Parathyroid adenoma (tissue), 2 donors: ENCODE results near the gene LCN15.
"Not testable (repeated sequence)": the region's sequence is repeated elsewhere in the genome, so short reads cannot be mapped to it uniquely, and the experiment has no call there.

ENCODE experiments used
- H2AFZ ChIP-seq: fragments of 300-600 bp; sonication (generic); one replicate; pipeline ENCODE4 v1.7.0; 2017; ENCODE audit warnings: antibody characterized with exemption, mild to moderate bottlenecking
- H3K27ac ChIP-seq: fragments of 300-600 bp; sonication (generic); one replicate; pipeline ENCODE4 v1.7.0; 2017
- H3K27me3 ChIP-seq: fragments of 300-600 bp; sonication (generic); one replicate; pipeline ENCODE4 v1.7.0; 2017; ENCODE audit warnings: low read length; ENCODE audit not compliant: control insufficient read depth, insufficient read depth
- H3K36me3 ChIP-seq: fragments of 300-600 bp; sonication (generic); one replicate; pipeline ENCODE4 v1.7.0; 2017; ENCODE audit warnings: low read length; ENCODE audit not compliant: control insufficient read depth, insufficient read depth
- H3K4me1 ChIP-seq: fragments of 300-600 bp; sonication (generic); one replicate; pipeline ENCODE4 v1.7.0; 2017; ENCODE audit warnings: control low read depth
- H3K4me2 ChIP-seq: fragments of 300-600 bp; sonication (generic); one replicate; pipeline ENCODE4 v1.7.0; 2017; ENCODE audit warnings: low read length
- H3K4me3 ChIP-seq: fragments of 300-600 bp; sonication (generic); one replicate; pipeline ENCODE4 v1.7.0; 2017; ENCODE audit warnings: low read depth, low read length
- H3K79me2 ChIP-seq: fragments of 300-600 bp; sonication (generic); one replicate; pipeline ENCODE4 v1.7.0; 2017; ENCODE audit warnings: control low read depth
- H3K9ac ChIP-seq: fragments of 300-600 bp; sonication (generic); one replicate; pipeline ENCODE4 v1.7.0; 2017; ENCODE audit warnings: mild to moderate bottlenecking
- H3K9me3 ChIP-seq: fragments of 300-600 bp; sonication (generic); one replicate; pipeline ENCODE4 v1.7.0; 2017; ENCODE audit warnings: low read length; ENCODE audit not compliant: control insufficient read depth
- TF ChIP-seq, protein P1 (sequence below): fragments of 300-600 bp; sonication (generic); IDR thresholded peaks from one replicate; pipeline ENCODE4 v1.7.0; 2017; ENCODE audit warnings: antibody characterized with exemption, mild to moderate bottlenecking
- donor health status: primary hyperparathyroidism.

Gene LCN15

GRCh38 chr9:136799079-136799853 is 34.9 kb upstream of the LCN15 start:
- peak overlapping the region; percentile 86 for H3K4me2 ChIP-seq
- no peaks in the 10 kb centered on the region for H3K36me3 ChIP-seq
- H3K27me3 ChIP-seq = no peaks in the 10 kb centered on the region
- H3K9me3 ChIP-seq = no peaks in the 10 kb centered on the region
- H3K9ac ChIP-seq = no peak overlapping the region
- H2AFZ ChIP-seq = peak overlapping the region; percentile 22
- no peaks in the 10 kb centered on the region for H3K79me2 ChIP-seq
- peak overlapping the region; percentile 64 for H3K4me3 ChIP-seq
- H3K27ac ChIP-seq = no peak overlapping the region
- TF ChIP-seq, protein P1, sequence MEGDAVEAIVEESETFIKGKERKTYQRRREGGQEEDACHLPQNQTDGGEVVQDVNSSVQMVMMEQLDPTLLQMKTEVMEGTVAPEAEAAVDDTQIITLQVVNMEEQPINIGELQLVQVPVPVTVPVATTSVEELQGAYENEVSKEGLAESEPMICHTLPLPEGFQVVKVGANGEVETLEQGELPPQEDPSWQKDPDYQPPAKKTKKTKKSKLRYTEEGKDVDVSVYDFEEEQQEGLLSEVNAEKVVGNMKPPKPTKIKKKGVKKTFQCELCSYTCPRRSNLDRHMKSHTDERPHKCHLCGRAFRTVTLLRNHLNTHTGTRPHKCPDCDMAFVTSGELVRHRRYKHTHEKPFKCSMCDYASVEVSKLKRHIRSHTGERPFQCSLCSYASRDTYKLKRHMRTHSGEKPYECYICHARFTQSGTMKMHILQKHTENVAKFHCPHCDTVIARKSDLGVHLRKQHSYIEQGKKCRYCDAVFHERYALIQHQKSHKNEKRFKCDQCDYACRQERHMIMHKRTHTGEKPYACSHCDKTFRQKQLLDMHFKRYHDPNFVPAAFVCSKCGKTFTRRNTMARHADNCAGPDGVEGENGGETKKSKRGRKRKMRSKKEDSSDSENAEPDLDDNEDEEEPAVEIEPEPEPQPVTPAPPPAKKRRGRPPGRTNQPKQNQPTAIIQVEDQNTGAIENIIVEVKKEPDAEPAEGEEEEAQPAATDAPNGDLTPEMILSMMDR = no peak
- H3K4me1 ChIP-seq = no peaks in the 10 kb centered on the region

DNA sequence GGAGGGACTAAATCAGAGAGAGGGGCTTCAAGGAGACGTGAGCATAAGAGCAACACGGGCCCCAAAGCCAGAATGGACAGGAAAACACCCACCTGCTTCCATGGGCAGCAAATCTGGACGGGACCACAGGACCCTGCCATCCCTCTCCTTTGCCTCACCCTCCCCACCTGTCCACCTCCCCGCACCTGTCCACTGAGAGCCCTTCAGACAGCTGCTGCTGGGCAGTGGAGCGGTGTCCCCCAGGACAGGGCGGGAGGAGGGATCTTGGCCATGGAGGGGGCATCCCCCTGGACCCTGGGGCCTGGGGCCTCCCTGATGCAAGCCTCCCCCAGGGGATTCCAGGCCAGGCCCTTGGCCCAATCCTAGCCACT is 34.4 kb upstream of the LCN15 start:
- Histone ChIP-seq H3K9ac (no peak overlapping the region), H3K4me1 (no peaks in the 10 kb centered on the region), H2AFZ (no peak overlapping the region), H3K27ac (no peak overlapping the region), H3K36me3 (no peaks in the 10 kb centered on the region), H3K27me3 (no peaks in the 10 kb centered on the region), H3K4me3 (no peak overlapping the region), H3K9me3 (no peaks in the 10 kb centered on the region), H3K4me2 (peak overlapping the region; percentile 86), H3K79me2 (no peaks in the 10 kb centered on the region)
- TF ChIP-seq, protein P1 = no peak

GRCh38 chr9:136796775-136797347 is 32.5 kb upstream of the LCN15 start:
- H3K27me3 ChIP-seq, H2AFZ ChIP-seq, H3K4me3 ChIP-seq, H3K36me3 ChIP-seq, H3K79me2 ChIP-seq, H3K27ac ChIP-seq, H3K4me1 ChIP-seq, H3K9ac ChIP-seq, H3K4me2 ChIP-seq, H3K9me3 ChIP-seq: not testable (repeated sequence)

GRCh38 chr9:136796238-136796774 is 32.0 kb upstream of the LCN15 start, which contains the start of gene CCDC183:
Gene CCDC183, plus strand, starts transcription at chr9:136796338. Its CDS starts 60 bp downstream, at chr9:136796398.
- H3K4me3 ChIP-seq = no peak within 1 kb of the TSS
- no peak within 1 kb of the TSS for H3K27ac ChIP-seq
- peaks cover 4% of the 10 kb centered on the region for H3K4me1 ChIP-seq
- no peak within 1 kb of the TSS for H3K9ac ChIP-seq
- no peaks in the 10 kb centered on the region for H3K36me3 ChIP-seq
- H3K9me3 ChIP-seq = no peaks in the 10 kb centered on the region
- no peak within 1 kb of the TSS for H2AFZ ChIP-seq
- no peaks in the 10 kb centered on the region for H3K79me2 ChIP-seq
- no peaks in the 10 kb centered on the region for H3K27me3 ChIP-seq
- TF ChIP-seq, protein P1 = no peak
- no peak within 1 kb of the TSS for H3K4me2 ChIP-seq

GRCh38 chr9:136795000-136795348 is 30.7 kb upstream of the LCN15 start:
- Histone ChIP-seq H2AFZ (no peak overlapping the region), H3K4me2 (no peak overlapping the region), H3K4me3 (no peak overlapping the region), H3K9ac (no peak overlapping the region), H3K27ac (no peak overlapping the region), H3K79me2 (no peaks in the 10 kb centered on the region), H3K9me3 (no peaks in the 10 kb centered on the region), H3K27me3 (no peaks in the 10 kb centered on the region), H3K4me1 (peaks cover 7% of the 10 kb centered on the region), H3K36me3 (no peaks in the 10 kb centered on the region)
- TF ChIP-seq, protein P1 = no peak
